Right lobe of liver (tissue), 4 donors: ENCODE results near the gene CCSER1.

Experiments
- POLR2A ChIP-seq: fragments of 450-650 bp; IDR thresholded peaks from one replicate; pipeline ENCODE4 v1.6.1; 2017; ENCODE audit warnings: antibody characterized with exemption, mild to moderate bottlenecking
- TF ChIP-seq, protein P1 (sequence below), 4 donors: fragments of 200-600 bp in 3 of 4; fragments of 450-650 bp in 1 of 4; IDR thresholded peaks; one replicate each; pipeline versions ENCODE4 v1.5.1 to v1.8.0; 2016 to 2022; ENCODE audit warnings: antibody characterized with exemption in 4 of 4, mild to moderate bottlenecking in 2 of 4
- donor health status: DM: no; HTN: no; CAD: no.
- donor health status: DM: no; HTN: no; CAD: no.
- donor health status: DM: no; HTN: yes; CAD: no.

DNA sequence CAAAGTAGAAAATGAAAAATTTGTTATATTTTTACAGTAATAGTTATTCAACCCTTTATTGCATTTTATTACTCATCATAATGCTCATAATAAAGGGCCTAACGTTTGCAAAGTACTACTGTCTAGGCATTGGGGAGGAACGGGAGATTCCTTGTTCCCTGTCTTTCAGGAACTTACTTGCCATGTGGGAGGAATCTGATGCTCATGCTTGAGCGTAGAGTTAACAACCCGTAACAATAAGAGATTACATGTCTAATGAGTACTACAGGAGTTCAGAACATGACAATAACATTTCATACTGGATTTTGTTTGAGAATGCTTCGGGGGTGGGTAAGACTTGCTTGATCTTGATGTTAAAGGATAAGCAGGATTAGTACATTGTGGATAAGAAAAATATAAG lies 2.9 kb downstream of the CCSER1 start:
- no peak for TF ChIP-seq POLR2A
- TF ChIP-seq, protein P1, sequence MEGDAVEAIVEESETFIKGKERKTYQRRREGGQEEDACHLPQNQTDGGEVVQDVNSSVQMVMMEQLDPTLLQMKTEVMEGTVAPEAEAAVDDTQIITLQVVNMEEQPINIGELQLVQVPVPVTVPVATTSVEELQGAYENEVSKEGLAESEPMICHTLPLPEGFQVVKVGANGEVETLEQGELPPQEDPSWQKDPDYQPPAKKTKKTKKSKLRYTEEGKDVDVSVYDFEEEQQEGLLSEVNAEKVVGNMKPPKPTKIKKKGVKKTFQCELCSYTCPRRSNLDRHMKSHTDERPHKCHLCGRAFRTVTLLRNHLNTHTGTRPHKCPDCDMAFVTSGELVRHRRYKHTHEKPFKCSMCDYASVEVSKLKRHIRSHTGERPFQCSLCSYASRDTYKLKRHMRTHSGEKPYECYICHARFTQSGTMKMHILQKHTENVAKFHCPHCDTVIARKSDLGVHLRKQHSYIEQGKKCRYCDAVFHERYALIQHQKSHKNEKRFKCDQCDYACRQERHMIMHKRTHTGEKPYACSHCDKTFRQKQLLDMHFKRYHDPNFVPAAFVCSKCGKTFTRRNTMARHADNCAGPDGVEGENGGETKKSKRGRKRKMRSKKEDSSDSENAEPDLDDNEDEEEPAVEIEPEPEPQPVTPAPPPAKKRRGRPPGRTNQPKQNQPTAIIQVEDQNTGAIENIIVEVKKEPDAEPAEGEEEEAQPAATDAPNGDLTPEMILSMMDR (IDR thresholded peaks at IDR 0.05): no peak
